Lung (tissue), 12 donors: ENCODE results near the gene PCDH12. TPM values are rescaled to one million over a fixed set of nuclear protein-coding genes. Genes with fewer than 3 reads are reported as not detected.

Experiments used
- ATAC-seq: fragments of 200-7000 bp; cut with Tn5 transposase; one replicate; pipeline ENCODE4 v1.9.1; 2020; ENCODE audit warnings: moderate number of reproducible peaks; ENCODE audit not compliant: insufficient read depth, low FRiP score
- DNase-seq, 3 donors: peaks; one replicate each; pipeline ENCODE4 v3.0.0-alpha.2; 2013 to 2017
- H3K27ac ChIP-seq, 2 donors: one replicate each; pipeline ENCODE4 v1.5.1; 2013; ENCODE audit warnings: mild to moderate bottlenecking in 2 of 2, moderate library complexity in 2 of 2, control low read depth in 1 of 2, inconsistent platforms in 1 of 2, low read depth in 1 of 2, low read length in 1 of 2
- H3K27me3 ChIP-seq, 3 donors: one replicate each; pipeline ENCODE4 v1.5.1; 2013; ENCODE audit warnings: low read length in 2 of 3; ENCODE audit not compliant: control insufficient read depth in 3 of 3, insufficient read depth in 3 of 3
- H3K36me3 ChIP-seq, 4 donors: one replicate each; pipeline ENCODE4 v1.5.1; 2013; ENCODE audit warnings: low read length in 4 of 4, mild to moderate bottlenecking in 1 of 4, moderate library complexity in 1 of 4; ENCODE audit not compliant: control insufficient read depth in 4 of 4, insufficient read depth in 4 of 4
- H3K4me1 ChIP-seq, 5 donors: one replicate each; pipeline ENCODE4 v1.5.1; 2013; ENCODE audit warnings: low read length in 5 of 5, mild to moderate bottlenecking in 2 of 5, moderate library complexity in 1 of 5; ENCODE audit not compliant: control insufficient read depth in 5 of 5, insufficient read depth in 5 of 5
- H3K4me3 ChIP-seq: one replicate; pipeline ENCODE4 v1.5.1; 2013; ENCODE audit warnings: mild to moderate bottlenecking, control low read depth, moderate library complexity
- H3K9ac ChIP-seq, 2 donors: one replicate each; pipeline ENCODE4 v1.5.1; 2013; ENCODE audit warnings: low read length in 2 of 2, control low read depth in 1 of 2; ENCODE audit not compliant: insufficient read depth in 1 of 2
- H3K9me3 ChIP-seq, 4 donors: one replicate each; pipeline ENCODE4 v1.5.1; 2013; ENCODE audit warnings: low read length in 3 of 4, mild to moderate bottlenecking in 1 of 4, moderate library complexity in 1 of 4; ENCODE audit not compliant: control insufficient read depth in 4 of 4, insufficient read depth in 3 of 4
- WGBS, 2 donors: extraction: QIAGEN DNeasy Blood & Tissue Kit; methylation state at CpG; one replicate each; pipeline ENCODE4 v1.1.7; 2013; 5-methylcytosine and 5-hydroxymethylcytosine counted together
- polyA plus RNA-seq, 2 donors: library from polyadenylated mRNA; stranded (reverse); fragments of 200-250 nt; gene quantifications; one replicate each; pipeline ENCODE4 v1.2.1, GENCODE V29; 2013
- total RNA-seq, 2 donors: library from RNA; depleted of rRNA in 1 of 2; stranded (reverse); fragments of >200 nt in 1 of 2; gene quantifications; one replicate each; pipeline ENCODE4 v1.2.1, GENCODE V29; 2014 to 2021
- TF ChIP-seq, protein P1 (sequence below): IDR thresholded peaks from 2 replicates; pipeline ENCODE4 v1.5.1; 2012; ENCODE audit warnings: mild to moderate bottlenecking; ENCODE audit errors: control extremely low read depth, extremely low read depth
- donor health status: control.
- donor health status: control.
- donor health status: Bipolar disorder and iron deficiency.
- donor health status: healthy.
- donor health status: DM: yes; HTN: yes; CAD: no.

PCDH12 gene
- total and polyA plus RNA-seq, 4 donors: 3.9 to 34.2 (median 11.3) TPM

DNA sequence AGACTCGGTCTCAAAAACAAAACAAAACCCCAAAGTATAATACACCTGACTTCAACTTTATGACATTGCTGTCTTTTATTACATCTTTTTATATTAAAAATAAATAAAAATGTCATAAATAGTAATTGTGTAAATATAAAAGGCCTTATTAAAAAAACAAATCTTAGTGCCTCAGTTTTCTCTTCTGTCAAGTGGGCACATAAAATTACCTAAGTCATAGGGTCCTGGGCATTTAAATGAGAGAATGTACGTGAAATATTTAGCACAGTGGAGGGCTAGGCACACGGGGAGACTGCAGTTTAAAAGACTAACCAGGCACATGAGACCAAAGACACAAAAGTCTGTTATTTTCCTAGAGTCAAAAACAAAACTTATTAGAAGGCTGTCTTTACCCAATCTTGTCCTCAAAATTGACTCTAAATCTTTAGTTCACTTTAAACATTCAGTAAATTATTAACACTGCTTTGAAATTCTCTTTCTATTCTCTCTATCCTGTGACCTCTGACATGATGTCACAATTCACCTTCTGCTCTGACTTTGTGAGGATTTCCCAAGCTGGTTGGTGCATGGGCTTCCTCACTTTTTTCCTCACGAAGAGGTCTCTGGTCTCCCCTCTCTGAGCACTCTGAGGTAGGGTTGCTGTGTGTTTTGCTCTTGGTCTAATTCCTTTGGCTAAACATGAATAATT is 8.4 kb upstream of the PCDH12 start:
- H3K4me3 ChIP-seq: no peak overlapping the region
- H3K27me3 ChIP-seq: no peaks in the 10 kb centered on the region
- no peak for ATAC-seq
- no peaks in the 10 kb centered on the region for H3K36me3 ChIP-seq
- no peak overlapping the region for H3K27ac ChIP-seq
- TF ChIP-seq, protein P1, sequence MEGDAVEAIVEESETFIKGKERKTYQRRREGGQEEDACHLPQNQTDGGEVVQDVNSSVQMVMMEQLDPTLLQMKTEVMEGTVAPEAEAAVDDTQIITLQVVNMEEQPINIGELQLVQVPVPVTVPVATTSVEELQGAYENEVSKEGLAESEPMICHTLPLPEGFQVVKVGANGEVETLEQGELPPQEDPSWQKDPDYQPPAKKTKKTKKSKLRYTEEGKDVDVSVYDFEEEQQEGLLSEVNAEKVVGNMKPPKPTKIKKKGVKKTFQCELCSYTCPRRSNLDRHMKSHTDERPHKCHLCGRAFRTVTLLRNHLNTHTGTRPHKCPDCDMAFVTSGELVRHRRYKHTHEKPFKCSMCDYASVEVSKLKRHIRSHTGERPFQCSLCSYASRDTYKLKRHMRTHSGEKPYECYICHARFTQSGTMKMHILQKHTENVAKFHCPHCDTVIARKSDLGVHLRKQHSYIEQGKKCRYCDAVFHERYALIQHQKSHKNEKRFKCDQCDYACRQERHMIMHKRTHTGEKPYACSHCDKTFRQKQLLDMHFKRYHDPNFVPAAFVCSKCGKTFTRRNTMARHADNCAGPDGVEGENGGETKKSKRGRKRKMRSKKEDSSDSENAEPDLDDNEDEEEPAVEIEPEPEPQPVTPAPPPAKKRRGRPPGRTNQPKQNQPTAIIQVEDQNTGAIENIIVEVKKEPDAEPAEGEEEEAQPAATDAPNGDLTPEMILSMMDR: no peak
- 82 to 83% methylated on average over 4 of the region's 4 CpGs for WGBS, 2 donors
- H3K9ac ChIP-seq: no peak overlapping the region
- H3K9me3 ChIP-seq: no peaks in the 10 kb centered on the region
- H3K4me1 ChIP-seq: peaks cover 0 to 16% (median 8%) of the 10 kb centered on the region in 5 donors
- no peak for DNase-seq

DNA sequence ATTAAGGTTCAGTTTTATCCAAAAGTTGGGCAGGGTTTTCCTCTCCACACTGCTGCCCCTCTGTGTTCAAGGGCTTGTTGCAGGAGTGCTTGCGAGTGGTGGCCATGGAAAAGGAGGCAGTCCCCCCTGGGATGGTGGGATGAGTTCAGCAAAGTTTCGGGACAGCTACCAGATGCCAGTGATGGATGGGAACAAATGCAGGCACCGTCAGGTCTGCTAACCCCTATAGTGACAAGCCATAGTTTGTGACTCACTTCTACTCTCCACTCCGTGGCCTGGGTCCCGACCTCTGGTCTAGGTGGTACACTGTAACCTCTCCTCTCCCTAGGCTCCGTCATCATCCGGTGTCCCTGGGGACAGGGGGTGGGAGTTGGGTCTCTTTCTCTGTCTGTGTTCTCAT is 7.1 kb upstream of the PCDH12 start:
- Histone ChIP-seq H3K9me3 (no peaks in the 10 kb centered on the region), H3K36me3 (no peaks in the 10 kb centered on the region), H3K27ac (no peak overlapping the region), H3K27me3 (no peaks in the 10 kb centered on the region), H3K9ac (no peak overlapping the region), H3K4me1 (peaks cover 0 to 12% (median 1%) of the 10 kb centered on the region in 5 donors), H3K4me3 (no peak overlapping the region)
- TF ChIP-seq, protein P1: no peak
- ATAC-seq (no peak), DNase-seq (no peak)
- WGBS, 2 donors: 75 to 81% methylated on average over 7 of the region's 7 CpGs

DNA sequence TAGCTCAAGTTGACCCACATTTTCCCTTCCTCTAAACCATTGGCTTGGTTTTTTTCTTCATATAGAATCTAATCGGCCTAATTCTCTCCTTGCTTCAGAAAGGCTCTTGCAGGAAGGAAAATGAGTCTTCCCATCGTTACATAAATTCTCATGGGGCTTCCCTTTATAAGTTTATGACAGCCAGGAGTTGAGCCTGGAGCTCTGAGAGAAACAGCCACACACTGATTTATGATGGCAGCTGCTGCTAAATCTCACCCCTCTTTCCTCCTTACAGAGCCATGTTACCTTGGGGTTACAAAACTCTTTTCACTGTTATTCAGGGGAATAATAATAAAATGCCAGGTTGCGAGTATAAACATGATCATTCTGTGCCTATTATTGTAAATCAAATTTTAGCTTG is 5.7 kb upstream of the PCDH12 start:
- DNase-seq: no peak
- Histone ChIP-seq H3K9me3 (no peaks in the 10 kb centered on the region), H3K9ac (no peak overlapping the region), H3K36me3 (no peaks in the 10 kb centered on the region), H3K27me3 (no peaks in the 10 kb centered on the region), H3K27ac (no peak overlapping the region), H3K4me1 (peaks cover 0 to 9% (median 3%) of the 10 kb centered on the region in 5 donors), H3K4me3 (no peak overlapping the region)
- TF ChIP-seq, protein P1: no peak
- WGBS, 2 donors: 43 to 57% methylated on average over 3 of the region's 3 CpGs
- no peak for ATAC-seq

DNA sequence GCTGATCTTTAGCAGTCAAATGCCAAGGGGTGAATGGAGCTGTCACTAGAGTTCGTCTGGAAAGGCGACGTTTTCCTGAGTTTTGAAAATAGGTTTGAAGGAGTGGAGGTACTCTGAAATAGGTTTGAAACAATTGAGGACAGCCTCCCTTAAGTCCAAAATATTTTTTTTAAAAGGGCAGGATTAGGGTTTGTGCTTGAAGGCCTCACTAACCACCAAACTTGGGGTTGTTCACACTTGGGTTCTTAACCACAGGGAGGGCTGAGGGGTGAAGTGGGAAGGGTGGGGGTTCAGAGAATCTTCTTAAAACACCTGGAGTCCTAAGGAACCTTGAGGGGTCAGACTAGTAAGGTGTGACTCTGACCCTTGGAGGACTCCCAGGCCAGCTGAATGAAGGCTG is 3.5 kb upstream of the PCDH12 start:
- Histone ChIP-seq H3K27me3 (no peaks in the 10 kb centered on the region), H3K4me1 (peaks cover 0 to 8% (median 6%) of the 10 kb centered on the region in 5 donors), H3K9me3 (no peaks in the 10 kb centered on the region), H3K9ac (no peak overlapping the region), H3K36me3 (no peaks in the 10 kb centered on the region), H3K27ac (no peak overlapping the region), H3K4me3 (no peak overlapping the region)
- no peak for DNase-seq
- ATAC-seq: no peak
- 91 to 97% methylated on average over 3 of the region's 3 CpGs for WGBS, 2 donors
- TF ChIP-seq, protein P1: no peak
